Heart left ventricle (tissue), 16 donors: ENCODE results near the gene GDPD3. TPM values are rescaled to one million over a fixed set of nuclear protein-coding genes. Genes with fewer than 3 reads are reported as not detected.
A peak's percentile ranks its signal among the peaks of the same experiment; 100 is the strongest.

Source experiments
- ATAC-seq, 4 donors: fragments of 200-7000 bp; cut with Tn5 transposase; one replicate each; pipeline ENCODE4 v1.9.1; 2020 to 2022; ENCODE audit warnings: moderate library complexity in 4 of 4, mild to moderate bottlenecking in 3 of 4, moderate number of reproducible peaks in 1 of 4
- DNase-seq, 5 donors: peaks; one replicate each; pipeline ENCODE4 v3.0.0-alpha.2; 2020
- H3K27ac ChIP-seq, 12 donors: fragments of 200-600 bp; sonication (generic) in 4 of 12; one replicate each; pipeline versions ENCODE4 v1.5.0 to v1.8.0; 2016 to 2022; ENCODE audit warnings: mild to moderate bottlenecking in 2 of 12
- H3K27me3 ChIP-seq, 9 donors: fragments of 200-600 bp; sonication (generic) in 2 of 9; one replicate each; pipeline versions ENCODE4 v1.5.1 to v1.8.0; 2016 to 2022; ENCODE audit warnings: mild to moderate bottlenecking in 3 of 9
- H3K36me3 ChIP-seq, 9 donors: fragments of 200-600 bp; sonication (generic) in 2 of 9; one replicate each; pipeline versions ENCODE4 v1.5.0 to v1.8.0; 2018 to 2022; ENCODE audit warnings: mild to moderate bottlenecking in 2 of 9
- H3K4me1 ChIP-seq, 12 donors: fragments of 200-600 bp; sonication (generic) in 4 of 12; one replicate each; pipeline versions ENCODE4 v1.5.0 to v1.8.0; 2016 to 2022; ENCODE audit warnings: mild to moderate bottlenecking in 3 of 12
- H3K4me3 ChIP-seq, 12 donors: fragments of 200-600 bp; sonication (generic) in 4 of 12; one replicate each; pipeline versions ENCODE4 v1.5.0 to v1.8.0; 2017 to 2022; ENCODE audit warnings: mild to moderate bottlenecking in 9 of 12, moderate library complexity in 4 of 12
- H3K9me3 ChIP-seq, 12 donors: fragments of 200-600 bp; sonication (generic) in 4 of 12; one replicate each; pipeline versions ENCODE4 v1.5.0 to v1.8.0; 2016 to 2022; ENCODE audit warnings: mild to moderate bottlenecking in 1 of 12
- CTCF ChIP-seq, 12 donors: fragments of 200-600 bp; sonication (generic) in 4 of 12; IDR thresholded peaks; one replicate each; pipeline versions ENCODE4 v1.5.0 to v1.8.0; 2018 to 2022; ENCODE audit warnings: antibody characterized with exemption in 12 of 12, mild to moderate bottlenecking in 5 of 12
- POLR2A ChIP-seq, 2 donors: fragments of 450-650 bp; IDR thresholded peaks; one replicate each; pipeline ENCODE4 v1.6.1; 2017; ENCODE audit warnings: antibody characterized with exemption in 2 of 2, mild to moderate bottlenecking in 2 of 2, moderate library complexity in 2 of 2
- WGBS, 4 donors: extraction: QIAGEN DNeasy Blood & Tissue Kit in 2 of 4; methylation state at CpG; one replicate each; pipeline versions ENCODE4 v1.1.5 to v1.1.7; 2013 to 2018; 5-methylcytosine and 5-hydroxymethylcytosine counted together
- intact Hi-C, 10 donors: fragments of 100-400 bp; cut with DNase I; formaldehyde crosslinking; loops; one replicate each; pipeline versions ENCODE4 v1.11.1 to v1.14.2; 2022
- polyA plus RNA-seq, 2 donors: library from polyadenylated mRNA; stranded (reverse); fragments of 200-250 nt; gene quantifications; one replicate each; pipeline ENCODE4 v1.2.3, GENCODE V29; 2013
- total RNA-seq, 9 donors: library from RNA; depleted of rRNA in 2 of 9; stranded (reverse); fragments of >200 nt in 2 of 9; fragmentation: NEBNext Ultra II Directional in 3 of 9; extraction: Animal tissue kit (Norgen Biotek cat#: 25700) in 3 of 9; gene quantifications; one replicate each; pipeline versions ENCODE4 v1.1.0 to v1.2.4, GENCODE V29; 2016 to 2023
- donor health status: ischemic (EF 13 %, LVEDD 7.1; RV severe dilation, severe dysfunction).
- donor health status: healthy with polysubstance abuse.
- donor health status: DM: no; HTN: yes; CAD: no.
- donor health status: DM: no; HTN: no; CAD: no.
- donor health status: ischemic (EF 25% LVEDD 6.9; RV normal size, moderate dysfunction).
- donor health status: ischemic (EF 25% LVEDD 5.7; RV mildly dilated, moderate dysfunction).
- donor health status: healthy.
- donor health status: DM: yes; HTN: yes; CAD: no.
- donor health status: ischemic (EF 35%, LVEDD 5.7; RV mildly dilated, moderate dysfunction).
- donor health status: nonischemic (EF 11% LVEDD 7.7; RV severe dilation, severe dysfunction).
- donor health status: DM: yes; HTN: yes; CAD: no.
- donor health status: PGD.
- donor health status: ischemic (EF 29% LVEDD 5.4; RV normal size, mild dysfunction).
- donor health status: nonischemic (EF 23%, LVEDD 6.1; RV moderate dilation, normal function).

The GDPD3 gene
- total and polyA plus RNA-seq, 11 donors, result 0.36 to 5.3 (median 2.0) TPM

GRCh38 chr16:30070490-30070889 lies 42.8 kb downstream of the GDPD3 start:
- TF ChIP-seq CTCF (IDR thresholded peaks at IDR 0.05) (no peak), POLR2A (IDR thresholded peaks at IDR 0.05) (no peak)
- Histone ChIP-seq H3K27ac (peak overlapping the region in 4 of 12 donors; percentile 42 to 100 (median 54)), H3K4me1 (peaks cover 0 to 59% (median 45%) of the 10 kb centered on the region in 12 donors)

GRCh38 chr16:30069611-30070462 lies 43.5 kb downstream of the GDPD3 start:
- peak in 1 of 4 donors; percentile 0 for ATAC-seq
- intact Hi-C loops, result loop anchor here in 5 of 10 donors (5.0 to 10.0 kb wide), 5 partner anchors 55 to 455 kb away; partner anchors contain the start of genes MAPK3 (in 1 of the 5), MAZ (in 1 of the 5), ZNF768 (in 1 of the 5) and ZNF771 (in 1 of the 5)

More at GRCh38 chr16:30070490-30070889, 42.8 kb downstream of the GDPD3 start:
- no peak for DNase-seq
- Histone ChIP-seq H3K4me3 (peak overlapping the region in 3 of 12 donors; percentile 1 to 90 (median 19)), H3K27me3 (no peaks in the 10 kb centered on the region), H3K36me3 (peaks cover 0 to 74% (median 67%) of the 10 kb centered on the region in 9 donors), H3K9me3 (no peaks in the 10 kb centered on the region)
- intact Hi-C loops, result loop anchor here in 1 of 10 donors (5.0 kb wide), 1 partner anchor 337 kb away; the partner anchor contains the start of gene ZNF771
- no peak for ATAC-seq

DNA sequence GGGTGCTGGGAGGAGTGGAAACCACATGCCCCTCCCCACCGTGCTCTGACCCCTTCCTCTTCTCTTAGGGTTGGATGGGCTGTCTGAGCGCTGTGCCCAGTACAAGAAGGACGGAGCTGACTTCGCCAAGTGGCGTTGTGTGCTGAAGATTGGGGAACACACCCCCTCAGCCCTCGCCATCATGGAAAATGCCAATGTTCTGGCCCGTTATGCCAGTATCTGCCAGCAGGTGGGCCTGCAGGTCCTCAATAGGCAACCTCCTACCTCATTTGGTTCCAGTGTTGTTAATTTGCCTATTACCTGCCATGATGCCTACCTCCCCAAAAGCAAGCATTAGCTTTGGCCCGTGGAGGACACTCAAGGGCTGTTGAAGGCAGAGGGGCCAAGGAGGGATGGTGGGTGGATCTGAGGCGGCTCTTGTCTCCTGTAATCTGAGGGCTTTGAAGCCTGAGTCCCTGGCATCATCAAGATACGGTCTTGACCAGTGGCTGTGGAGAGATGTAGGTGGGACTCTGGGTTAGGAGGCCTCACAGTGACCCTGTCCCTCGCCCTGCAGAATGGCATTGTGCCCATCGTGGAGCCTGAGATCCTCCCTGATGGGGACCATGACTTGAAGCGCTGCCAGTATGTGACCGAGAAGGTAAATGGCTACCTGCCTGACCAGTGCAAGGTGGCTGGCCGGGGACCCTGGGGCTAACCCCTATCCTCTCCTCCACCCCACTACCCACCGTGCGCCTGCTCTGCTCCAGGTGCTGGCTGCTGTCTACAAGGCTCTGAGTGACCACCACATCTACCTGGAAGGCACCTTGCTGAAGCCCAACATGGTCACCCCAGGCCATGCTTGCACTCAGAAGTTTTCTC lies 44.4 kb downstream of the GDPD3 start:
- peaks cover 0 to 74% (median 67%) of the 10 kb centered on the region in 9 donors for H3K36me3 ChIP-seq

More at GRCh38 chr16:30069611-30070462, 43.5 kb downstream of the GDPD3 start:
- no peaks in the 10 kb centered on the region for H3K27me3 ChIP-seq
- peaks cover 0 to 52% (median 40%) of the 10 kb centered on the region in 12 donors for H3K4me1 ChIP-seq
- WGBS, 4 donors, result 43 to 54% (median 52%) methylated on average over 31 of the region's 31 CpGs
- DNase-seq, result peak in 3 of 5 donors; percentile 50 to 67 (median 61)
- peak overlapping the region in 9 of 12 donors; percentile 23 to 100 (median 50) for H3K27ac ChIP-seq
- H3K9me3 ChIP-seq, result no peaks in the 10 kb centered on the region
- peak overlapping the region in 7 of 12 donors; percentile 1 to 90 (median 19) for H3K4me3 ChIP-seq
- peaks cover 0 to 74% (median 67%) of the 10 kb centered on the region in 9 donors for H3K36me3 ChIP-seq
- TF ChIP-seq CTCF (IDR thresholded peaks at IDR 0.05) (no peak), POLR2A (IDR thresholded peaks at IDR 0.05) (no peak)

More for the DNA sequence above, 44.4 kb downstream of the GDPD3 start:
- Histone ChIP-seq H3K4me3 (peak overlapping the region in 8 of 12 donors; percentile 1 to 98 (median 89)), H3K9me3 (no peaks in the 10 kb centered on the region), H3K4me1 (peaks cover 0 to 55% (median 44%) of the 10 kb centered on the region in 12 donors), H3K27me3 (no peaks in the 10 kb centered on the region), H3K27ac (peak overlapping the region in 8 of 12 donors; percentile 42 to 100 (median 99))
- TF ChIP-seq CTCF (IDR thresholded peaks at IDR 0.05), result peak in 8 of 12 donors; percentile 7 to 33 (median 20)
- no peak for TF ChIP-seq POLR2A (IDR thresholded peaks at IDR 0.05)
- DNase-seq (peak in 1 of 5 donors; percentile 40), ATAC-seq (no peak)
- 53 to 70% (median 64%) methylated on average over 12 to 17 of the region's 17 CpGs for WGBS, 4 donors
- intact Hi-C loops, result loop anchor here in 4 of 10 donors (5.0 to 10.0 kb wide), 4 partner anchors 56 to 456 kb away; partner anchors contain the start of genes MAPK3 (in 1 of the 4), MAZ (in 1 of the 4) and ZNF768 (in 1 of the 4)
